GM18502 (cell line): Measurements from ENCODE around the gene DSN1.
"Not testable (repeated sequence)": the region's sequence is repeated elsewhere in the genome, so short reads cannot be mapped to it uniquely, and the experiment has no call there.

Experiments used
- ATAC-seq: cut with Tn5 transposase; IDR thresholded peaks from one replicate; pipeline ENCODE4 v1.9.1; 2021; ENCODE audit warnings: mild to moderate bottlenecking; ENCODE audit not compliant: unreplicated experiment, poor library complexity

Gene DSN1

GRCh38 chr20:36773597-36774390 is at the start of gene DSN1:
Gene DSN1 (minus strand): TSS chr20:36773763. CDS start chr20:36771458, 2,305 bp downstream.
- peak; percentile 82 for ATAC-seq

GRCh38 chr20:36823121-36823520 is 49.6 kb upstream of the DSN1 start:
- ATAC-seq = no peak

GRCh38 chr20:36821964-36822437 is 48.4 kb upstream of the DSN1 start:
- ATAC-seq = no peak

- no peak for ATAC-seq
These were observed 47.4 kb upstream of the DSN1 start for GRCh38 chr20:36820928-36821327.

GRCh38 chr20:36820073-36820472 is 46.5 kb upstream of the DSN1 start:
- no peak for ATAC-seq

- ATAC-seq = no peak
These were observed 46.1 kb upstream of the DSN1 start for GRCh38 chr20:36819659-36820058.

GRCh38 chr20:36818861-36819260 is 45.3 kb upstream of the DSN1 start:
- no peak for ATAC-seq

- ATAC-seq = no peak
These were observed 44.6 kb upstream of the DSN1 start for GRCh38 chr20:36818185-36818584.

GRCh38 chr20:36817496-36817895 is 43.9 kb upstream of the DSN1 start:
- ATAC-seq = no peak

GRCh38 chr20:36815454-36816091 is 42.0 kb upstream of the DSN1 start:
- no peak for ATAC-seq

GRCh38 chr20:36812594-36813463 is 39.3 kb upstream of the DSN1 start:
- no peak for ATAC-seq

- ATAC-seq = no peak
These were observed 35.0 kb upstream of the DSN1 start for GRCh38 chr20:36808317-36809257.

- ATAC-seq = no peak
These were observed 32.5 kb upstream of the DSN1 start for GRCh38 chr20:36806049-36806448.

GRCh38 chr20:36805396-36805795 is 31.8 kb upstream of the DSN1 start:
- no peak for ATAC-seq

- no peak for ATAC-seq
These were observed 30.9 kb upstream of the DSN1 start for GRCh38 chr20:36804425-36804824.

GRCh38 chr20:36802326-36803222 is 29.0 kb upstream of the DSN1 start:
- ATAC-seq = no peak

- ATAC-seq = no peak
These were observed 26.8 kb upstream of the DSN1 start for GRCh38 chr20:36800410-36800809.

GRCh38 chr20:36799313-36799712 is 25.8 kb upstream of the DSN1 start:
- not testable (repeated sequence) for ATAC-seq

GRCh38 chr20:36796875-36797274 is 23.3 kb upstream of the DSN1 start:
- ATAC-seq = no peak
